Stimulated activated effector memory CD8-positive, alpha-beta T cell treated with anti-CD3 and anti-CD28 coated beads, Interleukin-12 subunit alpha, Interleukin-12 subunit beta, amount 100 ng/mL, for 72 hours (primary cell): Measurements from ENCODE around the gene XPNPEP3.
"Not testable (repeated sequence)": the region's sequence is repeated elsewhere in the genome, so short reads cannot be mapped to it uniquely, and the experiment has no call there.

ENCODE experiments used
- ATAC-seq: fragments of 150-1000 bp; cut with Tn5 transposase; 2 replicates; pipeline ENCODE4 v1.10.0; 2021
- DNase-seq, 2 donors: peaks; one replicate each; pipeline ENCODE4 v3.0.0; 2021 to 2022; ENCODE audit warnings: low spot score in 2 of 2
- H3K27ac Mint-ChIP-seq: one replicate; pipeline ENCODE4 v1.8.0; 2022; ENCODE audit warnings: mild to moderate bottlenecking, mixed read lengths
- H3K36me3 Mint-ChIP-seq: one replicate; pipeline ENCODE4 v1.8.0; 2022; ENCODE audit warnings: mild to moderate bottlenecking, mixed read lengths
- H3K4me1 Mint-ChIP-seq: one replicate; pipeline ENCODE4 v1.8.0; 2022; ENCODE audit warnings: mixed read lengths
- H3K4me3 Mint-ChIP-seq: one replicate; pipeline ENCODE4 v1.8.0; 2022; ENCODE audit warnings: mild to moderate bottlenecking, mixed read lengths
- H3K9me3 Mint-ChIP-seq: one replicate; pipeline ENCODE4 v1.8.0; 2022; ENCODE audit warnings: mixed read lengths

XPNPEP3 gene

GRCh38 chr22:40889116-40889515 lies 32.2 kb downstream of the XPNPEP3 start:
- H3K4me3 Mint-ChIP-seq = no peak overlapping the region
- peaks cover 61% of the 10 kb centered on the region for H3K36me3 Mint-ChIP-seq
- H3K27ac Mint-ChIP-seq = peak overlapping the region; percentile 79
- ATAC-seq (no peak), DNase-seq (no peak)
- no peaks in the 10 kb centered on the region for H3K9me3 Mint-ChIP-seq
- no peaks in the 10 kb centered on the region for H3K4me1 Mint-ChIP-seq

GRCh38 chr22:40890881-40891280 lies 33.9 kb downstream of the XPNPEP3 start:
- H3K4me3 Mint-ChIP-seq = no peak overlapping the region
- H3K9me3 Mint-ChIP-seq = no peaks in the 10 kb centered on the region
- DNase-seq (no peak), ATAC-seq (no peak)
- H3K4me1 Mint-ChIP-seq = no peaks in the 10 kb centered on the region
- peaks cover 45% of the 10 kb centered on the region for H3K36me3 Mint-ChIP-seq
- H3K27ac Mint-ChIP-seq = no peak overlapping the region

- H3K27ac Mint-ChIP-seq = no peak overlapping the region
- H3K36me3 Mint-ChIP-seq = peaks cover 9% of the 10 kb centered on the region
- H3K4me3 Mint-ChIP-seq = no peak overlapping the region
- ATAC-seq = no peak
- no peaks in the 10 kb centered on the region for H3K9me3 Mint-ChIP-seq
- no peak for DNase-seq
- peaks cover 9% of the 10 kb centered on the region for H3K4me1 Mint-ChIP-seq
Observed at GRCh38 chr22:40894417-40894816, 37.5 kb downstream of the XPNPEP3 start.

GRCh38 chr22:40898850-40899357 lies 42.0 kb downstream of the XPNPEP3 start:
- no peak for DNase-seq
- H3K36me3 Mint-ChIP-seq = no peaks in the 10 kb centered on the region
- ATAC-seq = peak; percentile 86
- H3K27ac Mint-ChIP-seq = peak overlapping the region; percentile 77
- H3K4me1 Mint-ChIP-seq = peaks cover 9% of the 10 kb centered on the region
- H3K9me3 Mint-ChIP-seq = no peaks in the 10 kb centered on the region
- H3K4me3 Mint-ChIP-seq = peak overlapping the region; percentile 26

GRCh38 chr22:40904101-40904500 lies 47.2 kb downstream of the XPNPEP3 start:
- DNase-seq (no peak), ATAC-seq (no peak)
- Mint-ChIP-seq H3K4me1 (peaks cover 3% of the 10 kb centered on the region), H3K36me3 (peaks cover 11% of the 10 kb centered on the region), H3K4me3 (no peak overlapping the region), H3K27ac (no peak overlapping the region), H3K9me3 (no peaks in the 10 kb centered on the region)

- ATAC-seq = no peak
- no peak for DNase-seq
- Mint-ChIP-seq H3K9me3 (no peaks in the 10 kb centered on the region), H3K27ac (no peak overlapping the region), H3K4me1 (no peaks in the 10 kb centered on the region), H3K4me3 (no peak overlapping the region), H3K36me3 (peaks cover 47% of the 10 kb centered on the region)
Observed at GRCh38 chr22:40908895-40909294, 51.9 kb downstream of the XPNPEP3 start.

GRCh38 chr22:40911772-40912171 lies 54.8 kb downstream of the XPNPEP3 start:
- Mint-ChIP-seq H3K9me3 (no peaks in the 10 kb centered on the region), H3K27ac (no peak overlapping the region), H3K4me3 (no peak overlapping the region), H3K36me3 (peaks cover 74% of the 10 kb centered on the region), H3K4me1 (no peaks in the 10 kb centered on the region)
- DNase-seq = no peak
- no peak for ATAC-seq

- H3K9me3 Mint-ChIP-seq, H3K27ac Mint-ChIP-seq, H3K4me3 Mint-ChIP-seq, H3K4me1 Mint-ChIP-seq, ATAC-seq, DNase-seq: not testable (repeated sequence)
- peaks cover 82% of the 10 kb centered on the region for H3K36me3 Mint-ChIP-seq
Observed at GRCh38 chr22:40912987-40913386, 56.0 kb downstream of the XPNPEP3 start.

- H3K27ac Mint-ChIP-seq = no peak overlapping the region
- peaks cover 4% of the 10 kb centered on the region for H3K4me1 Mint-ChIP-seq
- peaks cover 68% of the 10 kb centered on the region for H3K36me3 Mint-ChIP-seq
- DNase-seq (no peak), ATAC-seq (no peak)
- no peak overlapping the region for H3K4me3 Mint-ChIP-seq
- H3K9me3 Mint-ChIP-seq = no peaks in the 10 kb centered on the region
Observed at GRCh38 chr22:40919446-40919845, 62.5 kb downstream of the XPNPEP3 start.

- H3K4me1 Mint-ChIP-seq = peaks cover 4% of the 10 kb centered on the region
- H3K4me3 Mint-ChIP-seq = no peak overlapping the region
- DNase-seq (no peak), ATAC-seq (no peak)
- H3K9me3 Mint-ChIP-seq = no peaks in the 10 kb centered on the region
- peaks cover 68% of the 10 kb centered on the region for H3K36me3 Mint-ChIP-seq
- no peak overlapping the region for H3K27ac Mint-ChIP-seq
Observed at GRCh38 chr22:40920526-40920925, 63.6 kb downstream of the XPNPEP3 start.

GRCh38 chr22:40922484-40923303 lies 65.7 kb downstream of the XPNPEP3 start:
- peaks cover 4% of the 10 kb centered on the region for H3K4me1 Mint-ChIP-seq
- ATAC-seq (peak; percentile 79), DNase-seq (peak in 1 of 2 donors; percentile 5)
- peaks cover 65% of the 10 kb centered on the region for H3K36me3 Mint-ChIP-seq
- peak overlapping the region; percentile 87 for H3K27ac Mint-ChIP-seq
- no peak overlapping the region for H3K4me3 Mint-ChIP-seq
- H3K9me3 Mint-ChIP-seq = no peaks in the 10 kb centered on the region

- Mint-ChIP-seq H3K36me3 (peaks cover 52% of the 10 kb centered on the region), H3K9me3 (no peaks in the 10 kb centered on the region), H3K4me1 (no peaks in the 10 kb centered on the region), H3K27ac (peak overlapping the region; percentile 32), H3K4me3 (no peak overlapping the region)
- no peak for DNase-seq
- ATAC-seq = no peak
Observed at GRCh38 chr22:40928657-40929056, 71.7 kb downstream of the XPNPEP3 start.

GRCh38 chr22:40932396-40932795 lies 75.4 kb downstream of the XPNPEP3 start:
- H3K4me3 Mint-ChIP-seq = no peak overlapping the region
- H3K9me3 Mint-ChIP-seq = no peaks in the 10 kb centered on the region
- DNase-seq = no peak
- H3K4me1 Mint-ChIP-seq = no peaks in the 10 kb centered on the region
- H3K27ac Mint-ChIP-seq = no peak overlapping the region
- ATAC-seq = no peak
- peaks cover 18% of the 10 kb centered on the region for H3K36me3 Mint-ChIP-seq

GRCh38 chr22:40939202-40939601 lies 82.3 kb downstream of the XPNPEP3 start:
- Mint-ChIP-seq H3K4me3 (no peak overlapping the region), H3K4me1 (peaks cover 8% of the 10 kb centered on the region), H3K27ac (peak overlapping the region; percentile 62), H3K36me3 (no peaks in the 10 kb centered on the region), H3K9me3 (no peaks in the 10 kb centered on the region)
- DNase-seq (no peak), ATAC-seq (peak; percentile 56)

- peak within 1 kb of the TSS; percentile 99 for H3K27ac Mint-ChIP-seq
- peaks cover 59% of the 10 kb centered on the region for H3K36me3 Mint-ChIP-seq
- H3K4me3 Mint-ChIP-seq = peak within 1 kb of the TSS; percentile 98
- H3K4me1 Mint-ChIP-seq = peaks cover 19% of the 10 kb centered on the region
- DNase-seq (peak; percentile 95 to 99), ATAC-seq (peak; percentile 91)
- no peaks in the 10 kb centered on the region for H3K9me3 Mint-ChIP-seq
Observed at GRCh38 chr22:40950962-40951794, 94.2 kb downstream of the XPNPEP3 start, which contains the start of gene RBX1. Gene RBX1 (plus strand): TSS chr22:40951378. CDS start chr22:40951399, 21 bp downstream.
